T-cell (primary cell): ENCODE results near the gene DCAF11. TPM values are rescaled to one million over a fixed set of nuclear protein-coding genes. Genes with fewer than 3 reads are reported as not detected.
A peak's percentile ranks its signal among the peaks of the same experiment; 100 is the strongest.

ENCODE experiments used
- ATAC-seq, 4 experiments: fragments of 200-7000 bp in 3 of 4; fragments of 150-1000 bp in 1 of 4; cut with Tn5 transposase; replicated peaks in 1 of 4; 1 replicate in 3 of 4; 2 replicates in 1 of 4; pipeline ENCODE4 v1.10.0; 2021; ENCODE audit warnings: moderate library complexity in 3 of 4, mild to moderate bottlenecking in 2 of 4, moderate number of reproducible peaks in 1 of 4
- CTCF ChIA-PET, 2 donors: fragments of 300-600 bp; sonication (Branson Sonifier 250); formaldehyde crosslinking; loops; one replicate each; lab custom pipeline; 2022; ENCODE audit warnings: antibody characterized with exemption in 2 of 2; lab: Charles Lee
- POLR2A ChIA-PET, 2 donors: fragments of 300-600 bp; sonication (Branson Sonifier 250); formaldehyde crosslinking; loops; one replicate each; lab custom pipeline; 2022; ENCODE audit warnings: antibody characterized with exemption in 2 of 2; lab: Charles Lee
- DNase-seq, 35 experiments: peaks; one replicate each; pipeline versions ENCODE4 v3.0.0 to v3.0.0-alpha.2; 2013 to 2023
- H3K27ac ChIP-seq: one replicate; pipeline ENCODE4 v1.5.1; 2013; ENCODE audit warnings: low read length
- H3K27me3 ChIP-seq, 2 experiments: replicated peaks in 1 of 2; 1 replicate in 1 of 2; 2 replicates in 1 of 2; pipeline versions ENCODE4 v1.6.1 to v1.7.0; 2013; ENCODE audit warnings: low read length in 1 of 2, mixed read lengths in 1 of 2; ENCODE audit not compliant: control insufficient read depth in 2 of 2, insufficient read depth in 2 of 2; ENCODE audit errors: extremely low read depth in 1 of 2
- H3K36me3 ChIP-seq, 2 donors: 1 replicate in 1 of 2; 2 replicates in 1 of 2; pipeline versions ENCODE4 v1.6.1 to v1.7.0; 2013; ENCODE audit warnings: low read length in 1 of 2; ENCODE audit not compliant: control insufficient read depth in 2 of 2, insufficient read depth in 1 of 2; ENCODE audit errors: extremely low read depth in 1 of 2
- H3K4me1 ChIP-seq, 2 experiments: 1 replicate in 1 of 2; 2 replicates in 1 of 2; pipeline versions ENCODE4 v1.6.1 to v1.7.0; 2013; ENCODE audit warnings: low read length in 2 of 2, mixed read lengths in 1 of 2; ENCODE audit not compliant: insufficient read depth in 2 of 2, control insufficient read depth in 1 of 2; ENCODE audit errors: extremely low read depth in 1 of 2
- H3K4me3 ChIP-seq, 2 donors: 1 replicate in 1 of 2; 2 replicates in 1 of 2; pipeline versions ENCODE4 v1.5.1 to v1.7.0; 2013; ENCODE audit warnings: mild to moderate bottlenecking in 2 of 2, low read length in 1 of 2, moderate library complexity in 1 of 2; ENCODE audit not compliant: control insufficient read depth in 1 of 2; ENCODE audit errors: extremely low read depth in 1 of 2
- H3K9me3 ChIP-seq: 2 replicates; pipeline ENCODE4 v1.7.0; 2013
- H3K27ac Mint-ChIP-seq, 2 donors: one replicate each; pipeline ENCODE4 v1.8.0; 2020 to 2021; ENCODE audit warnings: mild to moderate bottlenecking in 2 of 2, mixed read lengths in 2 of 2
- H3K27me3 Mint-ChIP-seq, 2 donors: one replicate each; pipeline ENCODE4 v1.8.0; 2021 to 2022; ENCODE audit warnings: mixed read lengths in 2 of 2
- H3K36me3 Mint-ChIP-seq: one replicate; pipeline ENCODE4 v1.8.0; 2021; ENCODE audit warnings: mixed read lengths
- H3K4me1 Mint-ChIP-seq, 3 donors: one replicate each; pipeline ENCODE4 v1.8.0; 2020 to 2022; ENCODE audit warnings: mixed read lengths in 3 of 3, mild to moderate bottlenecking in 1 of 3
- H3K4me3 Mint-ChIP-seq, 3 donors: one replicate each; pipeline ENCODE4 v1.8.0; 2020 to 2022; ENCODE audit warnings: mild to moderate bottlenecking in 3 of 3, mixed read lengths in 3 of 3, moderate library complexity in 3 of 3
- H3K9me3 Mint-ChIP-seq, 3 donors: one replicate each; pipeline ENCODE4 v1.8.0; 2020 to 2022; ENCODE audit warnings: mixed read lengths in 3 of 3
- WGBS: methylation state at CpG from one replicate; pipeline ENCODE4 v1.1.5; 2013; ENCODE audit warnings: missing lambda C conversion rate; ENCODE audit not compliant: insufficient coverage; 5-methylcytosine and 5-hydroxymethylcytosine counted together
- total RNA-seq, 35 experiments: library from RNA in 6 of 35; stranded (reverse) in 6 of 35; fragments of 120-200 nt in 1 of 35; gene quantifications; one replicate each; pipeline versions ENCODE4 v1.2.1 to v1.2.4 and lab custom pipeline; 2013 to 2026

Gene DCAF11
- total RNA-seq = 10 to 100 TPM; 78.5 to 94.1 (median 89.6) TPM
- 86.1 TPM for total RNA-seq (2013)
- total RNA-seq (lab: John Stamatoyannopoulos, UW) = 28.6 to 154 (median 93.0) reads per million in 29 experiments

- Mint-ChIP-seq H3K9me3 (no peaks in the 10 kb centered on the region), H3K4me3 (peak within 1 kb of the TSS; percentile 90 to 94 (median 93)), H3K4me1 (peaks cover 30 to 42% (median 32%) of the 10 kb centered on the region in 3 donors), H3K27ac (peak within 1 kb of the TSS; percentile 98), H3K36me3 (peaks cover 38% of the 10 kb centered on the region), H3K27me3 (no peaks in the 10 kb centered on the region)
- Histone ChIP-seq H3K27ac (peak within 1 kb of the TSS; percentile 99), H3K36me3 (peaks cover 0 to 35% of the 10 kb centered on the region in 2 donors), H3K9me3 (no peaks in the 10 kb centered on the region), H3K4me1 (peaks cover 12 to 31% of the 10 kb centered on the region in 2 experiments), H3K27me3 (no peaks in the 10 kb centered on the region), H3K4me3 (peak within 1 kb of the TSS; percentile 94 to 99)
- DNase-seq = peak; percentile 97 to 100 (median 99)
- CTCF ChIA-PET = interaction anchor here (0.6 to 2.6 kb wide), 21 partner anchors 9 to 645 kb away, joined by 3 to 24 read pairs (median 5); partner anchors contain the start of genes IRF9 (in 2 of the 2), DHRS4 (in 1 of the 2), EMC9 (in 1 of the 2) and FITM1 (in 1 of the 2)
- peak; percentile 85 to 88 (median 87) for ATAC-seq
- POLR2A ChIA-PET = interaction anchor here (0.6 to 2.4 kb wide), 19 partner anchors 9 to 1277 kb away, joined by 3 to 23 read pairs (median 5); partner anchors contain the start of genes IPO4 (in 2 of the 2), PSME2 (in 2 of the 2), RNF31 (in 2 of the 2) and EMC9 (in 1 of the 2)
- WGBS = 0% methylated on average over 32 of the region's 65 CpGs
Measured at GRCh38 chr14:24114532-24115421, at the start of gene DCAF11, which contains the start of gene NRL. Gene DCAF11, plus strand, starts transcription at chr14:24114777. Its CDS starts 818 bp downstream, at chr14:24115595. Gene NRL, minus strand, starts transcription at chr14:24114949. Its CDS starts 32,101 bp downstream, at chr14:24082848.

- no peaks in the 10 kb centered on the region for H3K4me1 ChIP-seq
- Mint-ChIP-seq H3K4me1 (no peaks in the 10 kb centered on the region), H3K27ac (no peak overlapping the region), H3K36me3 (no peaks in the 10 kb centered on the region), H3K9me3 (no peaks in the 10 kb centered on the region), H3K4me3 (no peak overlapping the region), H3K27me3 (peaks cover 0 to 4% of the 10 kb centered on the region in 2 donors)
- ChIA-PET CTCF (no interaction called here), POLR2A (no interaction called here)
- DNase-seq (no peak), ATAC-seq (no peak)
- 95% methylated on average over 6 of the region's 15 CpGs for WGBS
- no peak overlapping the region for H3K4me3 ChIP-seq
- peaks cover 0 to 28% of the 10 kb centered on the region in 2 experiments for H3K27me3 ChIP-seq
- H3K9me3 ChIP-seq = no peaks in the 10 kb centered on the region
- H3K27ac ChIP-seq = no peak overlapping the region
- H3K36me3 ChIP-seq = no peaks in the 10 kb centered on the region
Measured at GRCh38 chr14:24064856-24065255, 49.7 kb upstream of the DCAF11 start.

GRCh38 chr14:24065408-24065807 lies 49.2 kb upstream of the DCAF11 start:
- Mint-ChIP-seq H3K4me3 (no peak overlapping the region), H3K9me3 (no peaks in the 10 kb centered on the region), H3K27me3 (peaks cover 0 to 7% of the 10 kb centered on the region in 2 donors), H3K36me3 (no peaks in the 10 kb centered on the region), H3K27ac (no peak overlapping the region), H3K4me1 (no peaks in the 10 kb centered on the region)
- peaks cover 0 to 31% of the 10 kb centered on the region in 2 experiments for H3K27me3 ChIP-seq
- H3K27ac ChIP-seq = no peak overlapping the region
- no peak for ATAC-seq
- H3K4me1 ChIP-seq = no peaks in the 10 kb centered on the region
- H3K4me3 ChIP-seq = no peak overlapping the region
- no peaks in the 10 kb centered on the region for H3K9me3 ChIP-seq
- CTCF ChIA-PET = no interaction called here
- WGBS = 90% methylated on average over 4 of the region's 8 CpGs
- no peaks in the 10 kb centered on the region for H3K36me3 ChIP-seq
- POLR2A ChIA-PET = no interaction called here
- no peak for DNase-seq

- Mint-ChIP-seq H3K9me3 (no peaks in the 10 kb centered on the region), H3K27me3 (peaks cover 6 to 14% of the 10 kb centered on the region in 2 donors), H3K4me1 (no peaks in the 10 kb centered on the region), H3K4me3 (no peak overlapping the region), H3K27ac (no peak overlapping the region), H3K36me3 (no peaks in the 10 kb centered on the region)
- Histone ChIP-seq H3K27me3 (peaks cover 0 to 38% of the 10 kb centered on the region in 2 experiments), H3K36me3 (no peaks in the 10 kb centered on the region), H3K4me3 (no peak overlapping the region), H3K27ac (no peak overlapping the region), H3K4me1 (no peaks in the 10 kb centered on the region), H3K9me3 (no peaks in the 10 kb centered on the region)
- DNase-seq (no peak), ATAC-seq (no peak)
- POLR2A ChIA-PET = no interaction called here
- CTCF ChIA-PET = interaction anchor here in 1 of 2 donors (0.6 kb wide), 1 partner anchor 60 kb away, joined by 3 read pairs; no protein-coding TSS in a partner anchor
- WGBS = 87% methylated on average over 4 of the region's 8 CpGs
Measured at GRCh38 chr14:24066496-24067132, 48.0 kb upstream of the DCAF11 start.

GRCh38 chr14:24067133-24068082 lies 47.2 kb upstream of the DCAF11 start:
- H3K27ac Mint-ChIP-seq = no peak overlapping the region
- no peaks in the 10 kb centered on the region for H3K36me3 ChIP-seq
- H3K9me3 Mint-ChIP-seq = no peaks in the 10 kb centered on the region
- ChIA-PET CTCF (interaction anchor here in 1 of 2 donors (0.6 kb wide), 1 partner anchor 60 kb away, joined by 3 read pairs; no protein-coding TSS in a partner anchor), POLR2A (no interaction called here)
- H3K27ac ChIP-seq = no peak overlapping the region
- no peaks in the 10 kb centered on the region for H3K36me3 Mint-ChIP-seq
- 90% methylated on average over 7 of the region's 12 CpGs for WGBS
- no peaks in the 10 kb centered on the region for H3K9me3 ChIP-seq
- ATAC-seq = no peak
- H3K4me1 ChIP-seq = no peaks in the 10 kb centered on the region
- H3K4me3 Mint-ChIP-seq = no peak overlapping the region
- no peaks in the 10 kb centered on the region for H3K4me1 Mint-ChIP-seq
- H3K27me3 Mint-ChIP-seq = peaks cover 6 to 14% of the 10 kb centered on the region in 2 donors
- H3K27me3 ChIP-seq = peaks cover 0 to 44% of the 10 kb centered on the region in 2 experiments
- no peak for DNase-seq
- H3K4me3 ChIP-seq = no peak overlapping the region
